ENCODE results near the gene CLIP4.

GRCh38 chr2:29096969-29097368 is 18.2 kb upstream of the CLIP4 start:
- TF ChIP-seq GATA2 (IDR thresholded peaks at IDR 0.05; ENCODE audit: low read depth, low read length) (no peak), GATA3 (IDR thresholded peaks at IDR 0.05; ENCODE audit: low read depth, low read length) (no peak)

All from SH-SY5Y (cell line).